Activated T-helper 1 cell treated with anti-CD3 and anti-CD28 coated beads, Interleukin-12 subunit alpha, Interleukin-12 subunit beta, Interleukin-2, Interleukin-4 antibody, amounts not matched to agents 30 ng/mL and 10 ng/mL and 1 ng/mL, durations not matched to agents 14 hours and 24 hours and 36 hours (primary cell): ENCODE results near the gene SMYD3. TPM values are rescaled to one million over a fixed set of nuclear protein-coding genes. Genes with fewer than 3 reads are reported as not detected.

ENCODE experiments used
- DNase-seq: peaks from one replicate; pipeline ENCODE4 v3.0.0; 2021; ENCODE audit warnings: low spot score
- H3K27ac Mint-ChIP-seq: one replicate; pipeline ENCODE4 v1.8.0; 2021; ENCODE audit warnings: mild to moderate bottlenecking, mixed read lengths
- H3K27me3 Mint-ChIP-seq: one replicate; pipeline ENCODE4 v1.8.0; 2022; ENCODE audit warnings: mild to moderate bottlenecking, moderate library complexity, mixed read lengths; ENCODE audit not compliant: insufficient read depth
- H3K36me3 Mint-ChIP-seq: one replicate; pipeline ENCODE4 v1.8.0; 2021; ENCODE audit warnings: low read depth, mixed read lengths
- H3K4me1 Mint-ChIP-seq: one replicate; pipeline ENCODE4 v1.8.0; 2021; ENCODE audit warnings: low read depth, mixed read lengths
- H3K4me3 Mint-ChIP-seq: one replicate; pipeline ENCODE4 v1.8.0; 2021; ENCODE audit warnings: mild to moderate bottlenecking, moderate library complexity, mixed read lengths
- H3K9me3 Mint-ChIP-seq: one replicate; pipeline ENCODE4 v1.8.0; 2021; ENCODE audit warnings: mixed read lengths
- intact Hi-C: fragments of 100-400 bp; cut with micrococcal nuclease; formaldehyde crosslinking; loops from one replicate; pipeline ENCODE4 v1.15.1; 2024
- total RNA-seq: library from RNA; stranded (reverse); gene quantifications from 2 replicates; pipeline ENCODE4 v1.2.3, GENCODE V29; 2022

The SMYD3 gene
- total RNA-seq, 1 donor from 2014 or later: 21.7 TPM

- Mint-ChIP-seq H3K4me1 (peaks cover 9% of the 10 kb centered on the region), H3K27ac (no peak overlapping the region), H3K9me3 (no peaks in the 10 kb centered on the region), H3K4me3 (no peak overlapping the region), H3K36me3 (no peaks in the 10 kb centered on the region), H3K27me3 (no peaks in the 10 kb centered on the region)
- intact Hi-C loops: no loop called here
- no peak for DNase-seq
Measured at GRCh38 chr1:245802941-245803665, 704.0 kb downstream of the SMYD3 start.

GRCh38 chr1:245800901-245801605 is 706.0 kb downstream of the SMYD3 start:
- intact Hi-C loops: no loop called here
- H3K9me3 Mint-ChIP-seq: no peaks in the 10 kb centered on the region
- no peaks in the 10 kb centered on the region for H3K4me1 Mint-ChIP-seq
- no peaks in the 10 kb centered on the region for H3K27me3 Mint-ChIP-seq
- no peak for DNase-seq
- no peak overlapping the region for H3K27ac Mint-ChIP-seq
- H3K36me3 Mint-ChIP-seq: no peaks in the 10 kb centered on the region
- H3K4me3 Mint-ChIP-seq: no peak overlapping the region

- Mint-ChIP-seq H3K27me3 (no peaks in the 10 kb centered on the region), H3K9me3 (no peaks in the 10 kb centered on the region), H3K36me3 (no peaks in the 10 kb centered on the region), H3K4me3 (no peak overlapping the region), H3K27ac (no peak overlapping the region), H3K4me1 (no peaks in the 10 kb centered on the region)
- intact Hi-C loops: no loop called here
- DNase-seq: no peak
Measured at GRCh38 chr1:245798349-245798711, 708.7 kb downstream of the SMYD3 start.

GRCh38 chr1:245797592-245798348 is 709.3 kb downstream of the SMYD3 start:
- DNase-seq: no peak
- no peaks in the 10 kb centered on the region for H3K4me1 Mint-ChIP-seq
- no peaks in the 10 kb centered on the region for H3K36me3 Mint-ChIP-seq
- H3K9me3 Mint-ChIP-seq: no peaks in the 10 kb centered on the region
- intact Hi-C loops: no loop called here
- H3K4me3 Mint-ChIP-seq: no peak overlapping the region
- H3K27ac Mint-ChIP-seq: no peak overlapping the region
- no peaks in the 10 kb centered on the region for H3K27me3 Mint-ChIP-seq

- Mint-ChIP-seq H3K4me1 (no peaks in the 10 kb centered on the region), H3K4me3 (no peak overlapping the region), H3K36me3 (no peaks in the 10 kb centered on the region), H3K27ac (no peak overlapping the region), H3K9me3 (no peaks in the 10 kb centered on the region), H3K27me3 (no peaks in the 10 kb centered on the region)
- intact Hi-C loops: no loop called here
- no peak for DNase-seq
Measured at GRCh38 chr1:245791410-245792312, 715.4 kb downstream of the SMYD3 start.

GRCh38 chr1:245790441-245790840 is 716.6 kb downstream of the SMYD3 start:
- no peaks in the 10 kb centered on the region for H3K9me3 Mint-ChIP-seq
- H3K27me3 Mint-ChIP-seq: no peaks in the 10 kb centered on the region
- H3K36me3 Mint-ChIP-seq: no peaks in the 10 kb centered on the region
- H3K4me1 Mint-ChIP-seq: no peaks in the 10 kb centered on the region
- H3K4me3 Mint-ChIP-seq: no peak overlapping the region
- no peak for DNase-seq
- no peak overlapping the region for H3K27ac Mint-ChIP-seq
- intact Hi-C loops: no loop called here

GRCh38 chr1:245788886-245789285 is 718.2 kb downstream of the SMYD3 start:
- H3K9me3 Mint-ChIP-seq: no peaks in the 10 kb centered on the region
- H3K4me1 Mint-ChIP-seq: no peaks in the 10 kb centered on the region
- no peak overlapping the region for H3K27ac Mint-ChIP-seq
- intact Hi-C loops: no loop called here
- no peak overlapping the region for H3K4me3 Mint-ChIP-seq
- no peaks in the 10 kb centered on the region for H3K36me3 Mint-ChIP-seq
- no peaks in the 10 kb centered on the region for H3K27me3 Mint-ChIP-seq
- DNase-seq: no peak

- H3K36me3 Mint-ChIP-seq: no peaks in the 10 kb centered on the region
- DNase-seq: no peak
- H3K27me3 Mint-ChIP-seq: no peaks in the 10 kb centered on the region
- intact Hi-C loops: no loop called here
- H3K4me3 Mint-ChIP-seq: no peak overlapping the region
- H3K9me3 Mint-ChIP-seq: no peaks in the 10 kb centered on the region
- no peak overlapping the region for H3K27ac Mint-ChIP-seq
- H3K4me1 Mint-ChIP-seq: no peaks in the 10 kb centered on the region
Measured at GRCh38 chr1:245788269-245788668, 718.8 kb downstream of the SMYD3 start.

- Mint-ChIP-seq H3K27ac (no peak overlapping the region), H3K9me3 (no peaks in the 10 kb centered on the region), H3K36me3 (no peaks in the 10 kb centered on the region), H3K4me3 (no peak overlapping the region), H3K27me3 (no peaks in the 10 kb centered on the region), H3K4me1 (no peaks in the 10 kb centered on the region)
- no peak for DNase-seq
- intact Hi-C loops: no loop called here
Measured at GRCh38 chr1:245786948-245787347, 720.1 kb downstream of the SMYD3 start.

- H3K36me3 Mint-ChIP-seq: no peaks in the 10 kb centered on the region
- DNase-seq: no peak
- no peak overlapping the region for H3K27ac Mint-ChIP-seq
- H3K27me3 Mint-ChIP-seq: no peaks in the 10 kb centered on the region
- peaks cover 3% of the 10 kb centered on the region for H3K9me3 Mint-ChIP-seq
- no peak overlapping the region for H3K4me3 Mint-ChIP-seq
- H3K4me1 Mint-ChIP-seq: no peaks in the 10 kb centered on the region
- intact Hi-C loops: no loop called here
Measured at GRCh38 chr1:245779797-245780755, 727.0 kb downstream of the SMYD3 start.

- Mint-ChIP-seq H3K27ac (no peak overlapping the region), H3K27me3 (no peaks in the 10 kb centered on the region), H3K9me3 (peaks cover 3% of the 10 kb centered on the region), H3K36me3 (no peaks in the 10 kb centered on the region), H3K4me1 (no peaks in the 10 kb centered on the region), H3K4me3 (no peak overlapping the region)
- DNase-seq: no peak
- intact Hi-C loops: no loop called here
Measured at GRCh38 chr1:245777752-245778151, 729.3 kb downstream of the SMYD3 start.
